HG02763 (cell line): ENCODE measurements around the gene ID4.

Experiments used
- ATAC-seq: cut with Tn5 transposase; IDR thresholded peaks from one replicate; pipeline ENCODE4 v1.9.1; 2021; ENCODE audit warnings: mild to moderate bottlenecking, moderate library complexity; ENCODE audit not compliant: unreplicated experiment

ID4 gene

GRCh38 chr6:19857139-19857538 lies 20.0 kb downstream of the ID4 start:
- no peak for ATAC-seq

- no peak for ATAC-seq
Measured at GRCh38 chr6:19857703-19858102, 20.5 kb downstream of the ID4 start.

- ATAC-seq = no peak
Measured at GRCh38 chr6:19860235-19860877, 23.2 kb downstream of the ID4 start.

- ATAC-seq = no peak
Measured at GRCh38 chr6:19864285-19864684, 27.1 kb downstream of the ID4 start.

- no peak for ATAC-seq
Measured at GRCh38 chr6:19865178-19865577, 28.0 kb downstream of the ID4 start.

- no peak for ATAC-seq
Measured at GRCh38 chr6:19866173-19866984, 29.2 kb downstream of the ID4 start.

- no peak for ATAC-seq
Measured at GRCh38 chr6:19866985-19867627, 29.9 kb downstream of the ID4 start.

- no peak for ATAC-seq
Measured at GRCh38 chr6:19869464-19869863, 32.3 kb downstream of the ID4 start.

- ATAC-seq = no peak
Measured at GRCh38 chr6:19870322-19870721, 33.2 kb downstream of the ID4 start.

GRCh38 chr6:19873031-19873430 lies 35.9 kb downstream of the ID4 start:
- ATAC-seq = no peak

- no peak for ATAC-seq
Measured at GRCh38 chr6:19876672-19877071, 39.5 kb downstream of the ID4 start.

GRCh38 chr6:19879663-19880062 lies 42.5 kb downstream of the ID4 start:
- ATAC-seq = no peak

GRCh38 chr6:19880066-19880465 lies 42.9 kb downstream of the ID4 start:
- no peak for ATAC-seq

- ATAC-seq = no peak
Measured at GRCh38 chr6:19891451-19891850, 54.3 kb downstream of the ID4 start.
